MM.1S (cell line): ENCODE data around the gene SLC2A10.

Experiments used
- DNase-seq: peaks from one replicate; pipeline ENCODE4 v3.0.0-alpha.2; 2015
- H2AFZ ChIP-seq: fragments of 300-600 bp; sonication (generic); 2 replicates; pipeline ENCODE4 v1.6.0; 2016; ENCODE audit warnings: antibody characterized with exemption, low read length
- H3F3A ChIP-seq: fragments of 300-600 bp; sonication (generic); 2 replicates; pipeline ENCODE4 v1.6.1; 2016; ENCODE audit warnings: mild to moderate bottlenecking, antibody characterized with exemption, low read length, moderate library complexity, mixed read lengths; ENCODE audit not compliant: insufficient read depth
- H3K27ac ChIP-seq: fragments of 300-600 bp; sonication (generic); 2 replicates; pipeline ENCODE4 v1.5.1; 2016; ENCODE audit warnings: mild to moderate bottlenecking, low read length
- H3K27me3 ChIP-seq: fragments of 300-600 bp; sonication (generic); replicated peaks from 2 replicates; pipeline ENCODE4 v1.6.0; 2016; ENCODE audit warnings: low read length; ENCODE audit not compliant: insufficient read depth
- H3K36me3 ChIP-seq: fragments of 300-600 bp; sonication (generic); replicated peaks from 2 replicates; pipeline ENCODE4 v1.6.1; 2016; ENCODE audit warnings: mild to moderate bottlenecking, low read length, mixed read lengths; ENCODE audit not compliant: insufficient read depth
- H3K4me1 ChIP-seq: fragments of 300-600 bp; sonication (generic); 2 replicates; pipeline ENCODE4 v1.6.1; 2016; ENCODE audit warnings: low read length, mixed read lengths
- H3K4me2 ChIP-seq: fragments of 300-600 bp; sonication (generic); 2 replicates; pipeline ENCODE4 v1.6.0; 2016; ENCODE audit warnings: low read depth, low read length
- H3K4me3 ChIP-seq: fragments of 300-600 bp; sonication (generic); 2 replicates; pipeline ENCODE4 v1.5.1; 2016; ENCODE audit warnings: low read length, mixed read lengths
- H3K79me2 ChIP-seq: fragments of 300-600 bp; sonication (generic); 2 replicates; pipeline ENCODE4 v1.6.1; 2016; ENCODE audit warnings: mixed run types, low read length, mixed read lengths
- H3K9ac ChIP-seq: fragments of 300-600 bp; sonication (generic); 2 replicates; pipeline ENCODE4 v1.6.1; 2016; ENCODE audit warnings: low read length, mixed read lengths
- H3K9me2 ChIP-seq: fragments of 300-600 bp; sonication (generic); replicated peaks from 2 replicates; pipeline ENCODE4 v1.6.1; 2016; ENCODE audit warnings: mild to moderate bottlenecking, low read length, mixed read lengths; ENCODE audit not compliant: insufficient read depth
- H3K9me3 ChIP-seq: fragments of 300-600 bp; sonication (generic); replicated peaks from 2 replicates; pipeline ENCODE4 v1.6.1; 2016; ENCODE audit warnings: mild to moderate bottlenecking, low read length, mixed read lengths; ENCODE audit not compliant: insufficient read depth
- H4K20me1 ChIP-seq: fragments of 300-600 bp; sonication (generic); 2 replicates; pipeline ENCODE4 v1.6.1; 2016; ENCODE audit warnings: mild to moderate bottlenecking, low read length, moderate library complexity, mixed read lengths; ENCODE audit not compliant: insufficient read depth
- EZH2 ChIP-seq: fragments of 300-600 bp; sonication (generic); optimal IDR thresholded peaks from 2 replicates; pipeline ENCODE3; 2017; ENCODE audit warnings: low read depth, mild to moderate bottlenecking, antibody characterized with exemption, low read length, mixed read lengths
- EZH2phosphoT487 ChIP-seq: fragments of 300-600 bp; sonication (generic); IDR thresholded peaks from 2 replicates; pipeline ENCODE4 v1.6.1; 2018; ENCODE audit warnings: antibody characterized with exemption, low read length
- TF ChIP-seq, protein P1 (sequence below): fragments of 300-600 bp; sonication (generic); IDR thresholded peaks from 2 replicates; pipeline ENCODE4 v1.5.1; 2016; ENCODE audit warnings: antibody characterized with exemption, low read length, mixed read lengths

SLC2A10 gene

DNA sequence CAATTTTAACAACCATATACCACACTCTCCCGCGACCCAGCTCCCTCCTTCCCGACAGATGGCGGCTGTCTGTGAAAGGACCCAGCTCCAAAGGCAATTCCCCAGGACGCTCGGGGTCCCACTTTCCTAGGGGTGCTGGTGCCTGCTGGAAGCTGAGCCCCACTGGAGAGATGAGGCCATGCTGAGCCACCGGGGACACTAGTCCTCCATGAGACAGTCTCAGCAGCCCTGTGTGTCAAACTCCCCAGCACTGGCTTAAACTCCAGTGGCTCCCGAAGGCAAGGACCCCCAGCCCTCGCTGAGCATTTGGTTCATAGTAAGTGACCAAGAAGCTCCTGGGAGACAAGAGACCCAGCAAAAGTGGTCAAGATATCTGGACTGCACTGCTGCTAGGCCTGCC is 52.1 kb downstream of the SLC2A10 start:
- H2AFZ ChIP-seq = no peak overlapping the region

DNA sequence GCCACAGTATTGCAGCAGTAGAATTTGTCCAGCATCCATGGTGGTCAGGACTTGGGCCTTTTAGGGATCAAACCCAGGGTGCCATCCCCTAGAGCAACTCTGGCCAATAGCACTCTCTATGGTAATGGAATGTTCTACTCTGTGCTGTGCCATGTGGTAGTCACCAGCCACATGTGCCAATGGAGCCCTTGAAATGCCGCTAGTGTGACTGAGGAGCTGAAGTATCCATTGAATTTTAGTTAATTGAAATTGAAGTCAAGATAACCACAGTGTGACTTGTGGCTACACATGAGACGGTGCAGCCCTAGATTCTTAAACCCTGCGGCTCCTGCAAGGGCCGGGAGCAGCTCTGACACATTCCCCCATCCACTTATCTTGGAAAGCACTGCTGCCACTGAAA is 54.6 kb downstream of the SLC2A10 start:
- TF ChIP-seq, protein P1, sequence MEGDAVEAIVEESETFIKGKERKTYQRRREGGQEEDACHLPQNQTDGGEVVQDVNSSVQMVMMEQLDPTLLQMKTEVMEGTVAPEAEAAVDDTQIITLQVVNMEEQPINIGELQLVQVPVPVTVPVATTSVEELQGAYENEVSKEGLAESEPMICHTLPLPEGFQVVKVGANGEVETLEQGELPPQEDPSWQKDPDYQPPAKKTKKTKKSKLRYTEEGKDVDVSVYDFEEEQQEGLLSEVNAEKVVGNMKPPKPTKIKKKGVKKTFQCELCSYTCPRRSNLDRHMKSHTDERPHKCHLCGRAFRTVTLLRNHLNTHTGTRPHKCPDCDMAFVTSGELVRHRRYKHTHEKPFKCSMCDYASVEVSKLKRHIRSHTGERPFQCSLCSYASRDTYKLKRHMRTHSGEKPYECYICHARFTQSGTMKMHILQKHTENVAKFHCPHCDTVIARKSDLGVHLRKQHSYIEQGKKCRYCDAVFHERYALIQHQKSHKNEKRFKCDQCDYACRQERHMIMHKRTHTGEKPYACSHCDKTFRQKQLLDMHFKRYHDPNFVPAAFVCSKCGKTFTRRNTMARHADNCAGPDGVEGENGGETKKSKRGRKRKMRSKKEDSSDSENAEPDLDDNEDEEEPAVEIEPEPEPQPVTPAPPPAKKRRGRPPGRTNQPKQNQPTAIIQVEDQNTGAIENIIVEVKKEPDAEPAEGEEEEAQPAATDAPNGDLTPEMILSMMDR = no peak
- no peak for TF ChIP-seq EZH2
- no peak for TF ChIP-seq EZH2phosphoT487
- H3K79me2 ChIP-seq = no peaks in the 10 kb centered on the region
- H3K27me3 ChIP-seq = no peaks in the 10 kb centered on the region
- H3K27ac ChIP-seq = no peak overlapping the region
- no peak overlapping the region for H3K9ac ChIP-seq
- H2AFZ ChIP-seq = no peak overlapping the region
- no peaks in the 10 kb centered on the region for H3F3A ChIP-seq
- no peak for DNase-seq
- no peaks in the 10 kb centered on the region for H3K9me2 ChIP-seq
- no peaks in the 10 kb centered on the region for H3K36me3 ChIP-seq
- no peaks in the 10 kb centered on the region for H4K20me1 ChIP-seq
- H3K4me1 ChIP-seq = no peaks in the 10 kb centered on the region
- H3K4me2 ChIP-seq = no peak overlapping the region
- no peak overlapping the region for H3K4me3 ChIP-seq
- H3K9me3 ChIP-seq = no peaks in the 10 kb centered on the region

More for the DNA sequence above, 52.1 kb downstream of the SLC2A10 start:
- DNase-seq = no peak
- Histone ChIP-seq H3K9ac (no peak overlapping the region), H3K4me1 (no peaks in the 10 kb centered on the region), H3K9me2 (no peaks in the 10 kb centered on the region), H3K79me2 (no peaks in the 10 kb centered on the region), H3K4me2 (no peak overlapping the region), H3K27me3 (no peaks in the 10 kb centered on the region), H3K36me3 (no peaks in the 10 kb centered on the region), H3F3A (no peaks in the 10 kb centered on the region), H3K4me3 (no peak overlapping the region), H3K9me3 (no peaks in the 10 kb centered on the region), H3K27ac (no peak overlapping the region), H4K20me1 (no peaks in the 10 kb centered on the region)
- TF ChIP-seq EZH2 (no peak), EZH2phosphoT487 (no peak)
- TF ChIP-seq, protein P1 = no peak

DNA sequence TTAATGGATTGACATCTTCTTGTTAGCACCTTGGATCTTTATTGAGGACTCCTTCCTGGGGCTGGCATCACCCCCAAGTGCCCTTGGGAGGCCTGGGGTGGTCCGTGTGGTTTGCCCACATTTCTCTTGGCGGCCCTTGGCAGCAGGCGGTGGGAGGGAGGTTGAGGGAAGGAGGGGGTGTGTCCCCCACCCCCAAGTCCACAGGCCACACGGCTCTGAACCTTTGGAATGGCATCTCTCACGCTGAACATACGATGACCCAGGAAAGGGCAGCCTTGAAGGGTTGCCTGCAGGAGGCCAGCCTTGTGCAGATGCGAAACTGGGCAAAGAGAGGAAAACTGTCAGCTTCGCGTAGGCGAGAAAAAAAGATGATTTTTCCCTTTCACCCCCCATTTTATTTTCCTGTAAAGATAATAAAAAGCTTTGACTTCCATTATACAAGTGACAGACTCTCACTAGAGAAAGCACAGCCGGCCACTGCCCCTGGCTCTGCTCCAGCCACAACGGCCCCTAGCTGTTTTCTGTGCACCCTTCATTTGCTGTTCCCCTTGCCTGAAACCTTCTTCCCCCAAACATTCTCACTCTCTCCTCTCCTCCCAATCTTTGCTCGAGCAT is 56.2 kb downstream of the SLC2A10 start:
- DNase-seq = no peak
- H3K36me3 ChIP-seq = no peaks in the 10 kb centered on the region
- no peaks in the 10 kb centered on the region for H3K9me3 ChIP-seq
- no peaks in the 10 kb centered on the region for H3K79me2 ChIP-seq
- no peak for TF ChIP-seq EZH2
- TF ChIP-seq, protein P1 = no peak
- no peak for TF ChIP-seq EZH2phosphoT487
- no peaks in the 10 kb centered on the region for H3F3A ChIP-seq
- no peak overlapping the region for H3K4me2 ChIP-seq
- no peak overlapping the region for H3K27ac ChIP-seq
- no peaks in the 10 kb centered on the region for H3K4me1 ChIP-seq
- H3K27me3 ChIP-seq = no peaks in the 10 kb centered on the region
- H2AFZ ChIP-seq = no peak overlapping the region
- H3K9me2 ChIP-seq = no peaks in the 10 kb centered on the region
- no peaks in the 10 kb centered on the region for H4K20me1 ChIP-seq
- H3K9ac ChIP-seq = no peak overlapping the region
- H3K4me3 ChIP-seq = no peak overlapping the region
